AG10803 (cell line): ENCODE data around the gene CMSS1.

Source experiments
- DNase-seq: peaks from one replicate; pipeline ENCODE4 v3.0.0; 2010; ENCODE audit warnings: low read depth
- H3K4me3 ChIP-seq: 2 replicates; pipeline ENCODE4 v1.5.1; 2011; ENCODE audit warnings: mild to moderate bottlenecking, low read length, control low read depth
- TF ChIP-seq, protein P1 (sequence below): conservative IDR thresholded peaks from 2 replicates; pipeline ENCODE4 v1.5.1; 2011; ENCODE audit warnings: mild to moderate bottlenecking, low read length, control low read depth, inconsistent platforms

The CMSS1 gene

DNA sequence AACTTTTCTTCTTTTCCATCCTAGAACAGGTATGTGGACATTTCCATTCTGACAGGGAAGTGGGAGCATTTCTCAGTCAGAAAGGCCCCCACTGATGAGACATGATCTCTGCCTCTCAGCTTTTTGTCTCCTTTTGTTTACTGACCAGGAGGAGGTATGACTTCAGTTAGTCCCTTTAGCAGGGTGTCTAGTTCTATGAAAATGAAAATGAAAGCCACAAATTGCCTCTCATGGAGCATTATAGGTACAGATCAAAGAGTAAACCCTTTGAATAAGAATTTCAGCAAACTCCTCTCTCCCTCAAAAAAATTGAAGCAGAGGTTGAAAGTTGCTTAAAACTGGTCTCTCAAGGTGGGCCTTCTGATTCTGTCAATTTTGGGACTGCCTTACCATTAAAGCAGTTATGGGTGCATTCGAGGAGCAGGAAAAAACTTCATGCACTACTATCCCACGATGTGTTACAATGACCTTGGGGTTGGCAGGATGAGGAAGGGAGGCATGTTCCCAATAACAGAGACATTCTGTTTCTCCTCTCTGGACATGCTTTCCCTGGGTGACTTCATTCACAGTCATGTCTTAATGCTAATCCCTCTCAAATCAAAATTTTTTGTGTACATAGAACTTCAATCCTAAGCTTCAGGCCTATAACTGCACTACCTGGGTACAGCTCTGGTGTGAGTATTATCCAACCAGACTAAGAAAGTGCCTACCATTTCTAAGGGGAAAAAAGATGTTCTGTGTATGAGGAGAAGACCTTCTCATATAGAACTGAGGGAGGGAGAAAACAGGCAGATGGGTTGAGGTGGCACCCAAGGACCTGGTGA lies 392.5 kb downstream of the CMSS1 start:
- no peak overlapping the region for H3K4me3 ChIP-seq
- peak; percentile 51 for DNase-seq
- TF ChIP-seq, protein P1, sequence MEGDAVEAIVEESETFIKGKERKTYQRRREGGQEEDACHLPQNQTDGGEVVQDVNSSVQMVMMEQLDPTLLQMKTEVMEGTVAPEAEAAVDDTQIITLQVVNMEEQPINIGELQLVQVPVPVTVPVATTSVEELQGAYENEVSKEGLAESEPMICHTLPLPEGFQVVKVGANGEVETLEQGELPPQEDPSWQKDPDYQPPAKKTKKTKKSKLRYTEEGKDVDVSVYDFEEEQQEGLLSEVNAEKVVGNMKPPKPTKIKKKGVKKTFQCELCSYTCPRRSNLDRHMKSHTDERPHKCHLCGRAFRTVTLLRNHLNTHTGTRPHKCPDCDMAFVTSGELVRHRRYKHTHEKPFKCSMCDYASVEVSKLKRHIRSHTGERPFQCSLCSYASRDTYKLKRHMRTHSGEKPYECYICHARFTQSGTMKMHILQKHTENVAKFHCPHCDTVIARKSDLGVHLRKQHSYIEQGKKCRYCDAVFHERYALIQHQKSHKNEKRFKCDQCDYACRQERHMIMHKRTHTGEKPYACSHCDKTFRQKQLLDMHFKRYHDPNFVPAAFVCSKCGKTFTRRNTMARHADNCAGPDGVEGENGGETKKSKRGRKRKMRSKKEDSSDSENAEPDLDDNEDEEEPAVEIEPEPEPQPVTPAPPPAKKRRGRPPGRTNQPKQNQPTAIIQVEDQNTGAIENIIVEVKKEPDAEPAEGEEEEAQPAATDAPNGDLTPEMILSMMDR: no peak

DNA sequence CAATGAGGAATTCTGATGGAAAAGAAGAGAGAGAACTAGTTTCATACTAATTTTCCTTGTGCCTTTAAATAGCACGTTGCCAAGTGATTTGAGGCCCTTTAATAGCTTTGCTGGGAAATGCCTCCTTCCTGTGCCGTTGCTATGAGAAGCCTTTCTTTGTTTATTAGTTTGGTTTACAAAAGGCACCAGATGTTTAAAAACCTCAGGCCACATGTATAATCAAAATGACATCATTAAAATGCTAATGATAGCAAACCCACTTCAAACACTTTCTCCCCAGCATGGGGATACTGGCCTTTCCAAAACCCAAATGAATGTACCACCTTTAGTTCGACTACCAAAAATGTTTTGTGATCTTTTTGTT lies 393.1 kb downstream of the CMSS1 start:
- DNase-seq: peak; percentile 95

DNA sequence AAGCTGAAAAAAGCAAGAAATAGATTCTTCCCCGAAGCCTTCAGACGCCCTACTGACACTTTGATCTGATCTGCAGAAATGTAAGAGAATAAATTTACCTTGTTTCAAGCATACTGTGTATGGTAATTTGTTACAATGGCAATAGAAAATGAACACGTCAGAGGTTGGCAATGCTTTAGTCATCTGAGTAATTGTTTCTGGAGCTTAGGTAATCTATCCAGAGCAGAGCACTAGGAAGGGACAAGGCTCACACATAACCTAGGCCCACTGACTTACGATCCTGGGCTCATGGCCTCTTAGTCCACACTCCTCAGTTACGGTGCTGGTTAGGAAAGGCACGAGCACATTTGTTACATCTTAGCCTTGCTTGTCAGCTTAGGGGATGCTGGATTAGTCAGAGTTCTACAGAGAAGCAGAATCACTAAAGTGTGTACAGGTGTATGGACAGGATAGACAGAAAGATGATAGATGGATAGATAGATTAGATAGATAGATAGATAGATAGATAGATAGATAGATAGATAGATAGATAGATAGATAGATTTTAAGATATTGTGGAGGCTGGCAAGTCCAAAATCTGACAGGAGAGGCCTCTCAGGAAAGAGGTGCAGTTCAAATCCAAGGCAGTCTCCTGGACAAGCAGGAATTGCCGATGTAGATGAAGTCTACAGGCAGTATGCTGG lies 396.4 kb downstream of the CMSS1 start:
- no peak overlapping the region for H3K4me3 ChIP-seq

More for the DNA sequence above, 393.1 kb downstream of the CMSS1 start:
- no peak overlapping the region for H3K4me3 ChIP-seq
- TF ChIP-seq, protein P1: no peak

DNA sequence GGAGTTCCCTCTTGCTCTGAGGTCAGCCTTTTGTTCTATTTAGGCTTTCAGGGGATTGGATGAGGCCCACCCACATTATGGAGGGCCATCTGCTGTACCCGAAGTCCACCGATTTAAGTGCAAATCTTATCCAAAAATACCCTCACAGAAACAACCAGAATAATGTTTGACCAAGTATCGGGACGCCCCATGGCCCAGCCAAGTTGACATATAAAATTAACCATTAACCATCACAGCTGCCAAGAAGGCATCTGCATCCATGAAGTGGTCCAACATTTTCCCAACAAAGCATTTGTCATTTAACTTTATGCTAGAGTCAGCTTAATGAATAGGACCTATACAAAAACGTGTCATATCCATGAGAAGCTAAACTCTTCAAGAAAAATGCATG lies 396.9 kb downstream of the CMSS1 start:
- no peak overlapping the region for H3K4me3 ChIP-seq
- TF ChIP-seq, protein P1: no peak
- no peak for DNase-seq

More for the DNA sequence above, 396.4 kb downstream of the CMSS1 start:
- DNase-seq: peak; percentile 56
- TF ChIP-seq, protein P1: no peak

DNA sequence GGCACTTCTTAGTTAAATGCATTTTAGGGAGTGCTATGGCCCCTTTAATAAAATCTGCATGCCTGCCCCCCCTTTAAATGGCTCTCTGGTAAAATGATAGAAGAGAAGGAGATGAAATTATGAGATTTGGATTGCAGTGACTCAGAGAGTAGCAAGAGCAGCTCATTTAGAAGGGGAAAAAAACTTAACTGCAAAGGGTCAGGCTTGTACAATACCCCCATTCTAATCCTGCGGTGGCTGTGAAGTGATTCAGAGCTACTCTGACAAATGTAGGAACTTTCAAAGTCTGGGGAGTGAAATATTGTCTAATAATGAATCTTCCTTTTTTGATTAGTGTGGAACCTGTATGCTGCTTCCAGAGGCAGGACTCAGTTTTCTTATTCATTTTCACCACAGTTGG lies 399.1 kb downstream of the CMSS1 start:
- TF ChIP-seq, protein P1: no peak
- no peak overlapping the region for H3K4me3 ChIP-seq
- peak; percentile 18 for DNase-seq

DNA sequence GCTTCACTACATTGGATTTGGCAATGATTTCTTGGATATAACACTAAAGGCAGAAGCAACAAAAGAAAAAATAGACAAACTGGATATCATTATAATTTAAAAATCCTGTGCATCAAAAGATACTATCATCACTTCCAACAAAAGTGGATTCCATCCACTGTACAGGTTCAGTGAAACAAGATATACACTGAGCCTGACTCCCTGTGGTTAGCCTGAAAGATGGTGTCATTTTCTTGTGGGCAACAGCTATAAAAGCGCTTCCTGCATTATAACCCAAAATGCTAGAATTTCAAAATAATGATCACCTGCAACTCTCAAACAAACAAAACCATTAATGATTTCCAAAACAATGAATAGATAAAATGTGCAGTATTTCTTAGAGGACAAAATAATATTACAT lies 403.5 kb downstream of the CMSS1 start:
- H3K4me3 ChIP-seq: no peak overlapping the region
- TF ChIP-seq, protein P1: no peak
- DNase-seq: no peak

DNA sequence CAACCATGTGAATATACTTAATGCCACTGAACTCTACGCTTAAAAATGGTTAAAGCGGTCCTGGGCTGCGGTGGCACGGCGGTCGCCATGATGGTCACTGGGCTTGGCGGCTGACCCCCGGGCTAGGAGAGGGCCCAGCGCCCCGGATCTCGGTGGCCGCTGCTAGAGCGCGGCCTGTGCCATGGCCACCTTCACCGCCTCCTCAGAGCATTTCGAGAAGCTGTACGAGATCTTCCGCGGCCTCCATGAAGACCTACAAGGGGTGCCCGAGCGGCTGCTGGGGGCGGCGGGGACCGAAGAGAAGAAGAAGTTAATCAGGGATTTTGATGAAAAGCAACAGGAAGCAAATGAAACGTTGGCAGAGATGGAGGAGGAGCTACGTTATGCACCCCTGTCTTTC lies 407.5 kb downstream of the CMSS1 start:
- no peak for DNase-seq
- no peak overlapping the region for H3K4me3 ChIP-seq
- TF ChIP-seq, protein P1: no peak
